Hematopoietic multipotent progenitor cell treated with erythropoietin and hydrocortisone succinate and interleukin-3 and kit ligand, for 6 days (in vitro differentiated cells): ENCODE data around the gene PNN.
A peak's percentile ranks its signal among the peaks of the same experiment; 100 is the strongest.
"Not testable (repeated sequence)": the region's sequence is repeated elsewhere in the genome, so short reads cannot be mapped to it uniquely, and the experiment has no call there.

Source experiments
- DNase-seq: peaks from one replicate; pipeline ENCODE4 v3.0.0-alpha.2; 2015

The PNN gene

GRCh38 chr14:39181693-39182047 lies 6.6 kb downstream of the PNN start:
- no peak for DNase-seq

- DNase-seq = no peak
Observed at GRCh38 chr14:39182770-39183684, 8.0 kb downstream of the PNN start.

DNA sequence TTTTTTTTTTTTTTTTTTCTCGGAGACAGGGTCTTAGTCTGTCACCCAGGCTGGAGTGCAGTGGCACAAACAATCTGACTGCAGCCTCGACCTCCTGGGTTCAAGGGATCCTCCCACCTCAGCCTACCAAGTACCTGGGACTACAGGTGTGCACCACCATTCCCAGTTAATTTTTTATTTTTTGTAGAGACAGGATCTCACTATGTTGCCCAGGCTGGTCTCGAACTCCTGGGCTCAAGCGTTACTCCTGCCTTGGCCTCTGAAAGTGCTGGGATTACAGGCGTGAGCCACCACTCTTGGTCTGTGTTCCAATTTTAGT lies 8.6 kb downstream of the PNN start:
- DNase-seq = not testable (repeated sequence)

DNA sequence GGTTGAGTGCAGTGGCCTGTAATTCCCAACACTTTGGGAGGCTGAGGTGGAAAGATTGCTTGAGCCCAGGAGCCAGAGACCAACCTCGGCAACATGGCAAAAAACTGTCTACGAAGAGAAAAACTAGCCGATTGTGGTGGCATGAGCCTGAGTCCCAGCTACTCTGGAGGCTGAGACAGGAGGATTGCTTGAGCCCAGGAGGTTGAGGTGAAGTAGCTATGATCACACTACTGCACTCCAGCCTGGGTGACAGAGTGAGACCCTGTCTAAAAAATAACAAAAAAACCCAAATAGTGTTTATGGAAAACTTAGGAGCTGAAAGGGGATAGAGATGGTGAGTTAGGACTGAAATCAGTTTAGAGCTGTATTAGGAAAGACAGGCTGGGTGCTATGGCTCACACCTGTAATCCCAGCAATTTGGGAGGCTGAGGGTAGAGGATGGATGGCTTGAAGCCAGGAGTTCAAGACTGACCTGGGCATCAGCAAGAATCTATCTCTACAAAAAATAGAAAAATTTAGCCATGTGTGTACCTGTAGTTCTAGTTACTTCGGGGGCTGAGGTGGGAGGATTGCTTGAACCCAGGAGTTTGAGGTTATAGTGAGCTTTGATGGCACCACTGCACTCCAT lies 9.7 kb downstream of the PNN start:
- no peak for DNase-seq

DNA sequence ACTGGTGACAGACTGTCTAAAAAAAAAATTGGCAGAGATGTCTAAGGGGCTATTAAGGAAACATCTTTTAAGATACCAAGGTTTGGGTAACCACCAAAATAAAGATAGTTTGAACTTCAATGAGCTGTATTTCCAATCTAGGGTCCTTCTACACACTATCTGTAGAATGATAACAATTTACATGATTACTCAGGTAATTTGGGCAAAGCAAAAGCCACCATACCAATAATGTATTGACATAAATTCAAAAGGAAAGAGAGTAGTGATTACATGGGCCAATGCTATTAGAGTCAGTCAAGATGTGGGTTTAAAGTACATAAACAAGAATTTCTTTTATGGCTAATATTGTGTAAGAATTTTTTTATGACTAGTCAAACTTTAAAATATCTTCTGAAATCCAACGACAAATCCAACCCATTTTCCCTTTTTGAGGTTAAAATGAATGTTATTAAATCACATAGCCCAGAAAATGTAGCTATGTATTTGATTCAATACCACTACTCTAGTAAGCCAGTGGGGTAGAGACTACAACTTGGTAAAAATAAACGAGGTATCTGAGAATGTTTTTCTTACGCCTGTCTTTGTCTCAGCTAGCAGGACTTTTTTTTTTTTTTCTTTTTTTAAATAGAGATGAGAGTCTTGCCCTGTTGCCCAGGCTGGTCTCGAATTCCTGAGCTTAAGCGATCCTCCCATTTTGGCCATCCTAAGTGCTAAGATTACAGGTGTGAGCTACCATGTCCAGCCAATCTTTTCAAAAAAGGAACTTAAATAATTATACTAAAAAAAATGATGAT lies 10.4 kb downstream of the PNN start:
- no peak for DNase-seq

DNA sequence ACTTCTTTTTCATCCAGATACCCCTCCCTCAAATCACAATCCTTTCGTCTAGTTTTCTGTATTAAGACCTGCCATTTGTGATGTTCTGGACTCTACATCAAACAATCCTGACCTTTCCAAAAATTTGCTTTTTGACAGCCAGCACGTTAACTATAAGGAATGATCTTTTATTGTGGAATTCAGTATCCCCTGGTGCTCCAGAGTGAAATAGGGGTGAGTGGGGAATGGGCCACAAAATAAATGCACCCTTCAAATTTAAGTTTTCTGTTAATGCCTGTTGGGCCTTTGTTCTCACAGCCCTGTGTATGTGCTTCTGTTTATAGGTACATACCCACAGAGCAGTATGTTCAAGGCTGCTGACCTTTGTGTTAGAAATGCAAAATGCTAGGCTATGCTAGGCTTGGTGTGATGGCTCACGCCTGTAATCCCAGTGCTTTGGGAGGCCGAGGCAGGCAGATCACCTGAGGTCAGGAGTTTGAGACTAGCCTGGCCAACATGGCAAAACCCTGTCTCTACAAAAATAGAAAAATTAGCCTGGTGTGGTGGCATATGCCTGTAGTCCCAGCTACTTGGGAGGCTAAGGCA lies 12.0 kb downstream of the PNN start:
- no peak for DNase-seq

DNA sequence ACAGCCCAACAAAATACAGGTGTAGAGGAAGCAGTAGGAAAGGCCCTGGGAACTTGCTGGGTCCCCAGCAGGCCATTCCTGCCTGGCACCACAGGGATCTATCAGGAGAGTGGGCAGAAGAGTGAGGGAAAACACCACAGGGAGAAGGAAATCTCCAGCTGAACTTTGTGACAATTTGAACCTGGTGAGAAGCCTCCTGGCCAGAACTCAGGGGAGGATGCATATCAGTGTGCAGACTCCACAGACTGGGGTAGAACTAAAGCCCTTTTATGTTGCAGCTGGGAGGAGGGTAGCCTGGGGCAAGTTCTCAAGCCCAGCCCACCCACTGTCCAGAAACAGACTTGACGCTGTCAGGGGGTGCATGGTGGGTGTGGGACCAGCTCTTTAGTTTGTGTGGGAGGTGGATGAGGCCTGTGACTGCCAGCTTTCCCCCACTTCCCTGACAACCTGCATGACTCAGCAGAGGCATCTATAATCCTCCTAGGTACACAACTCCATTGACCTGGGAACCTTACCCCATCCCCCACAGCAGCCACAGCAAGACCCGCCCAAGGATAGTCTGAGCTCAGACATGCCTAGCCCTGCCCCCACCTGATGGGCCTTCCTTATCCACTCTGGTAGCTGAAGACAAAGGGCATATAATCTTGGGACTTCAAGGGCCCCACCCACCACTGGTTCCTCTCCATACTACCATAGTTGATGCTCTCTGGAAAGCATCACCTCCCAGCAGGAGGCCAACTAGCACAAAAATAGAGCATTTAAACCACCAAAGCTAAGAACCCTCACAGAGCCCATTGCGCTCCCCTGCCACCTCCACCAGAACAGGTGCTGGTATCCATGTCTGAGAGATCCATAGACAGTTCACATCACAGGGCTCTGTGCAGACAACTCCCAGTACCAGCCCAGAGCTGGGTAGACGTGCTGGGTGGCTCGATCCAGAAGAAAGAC lies 28.9 kb downstream of the PNN start:
- DNase-seq = peak; percentile 59

GRCh38 chr14:39207430-39207829 lies 32.4 kb downstream of the PNN start:
- not testable (repeated sequence) for DNase-seq

- no peak for DNase-seq
Observed at GRCh38 chr14:39211109-39211741, 36.2 kb downstream of the PNN start.

DNA sequence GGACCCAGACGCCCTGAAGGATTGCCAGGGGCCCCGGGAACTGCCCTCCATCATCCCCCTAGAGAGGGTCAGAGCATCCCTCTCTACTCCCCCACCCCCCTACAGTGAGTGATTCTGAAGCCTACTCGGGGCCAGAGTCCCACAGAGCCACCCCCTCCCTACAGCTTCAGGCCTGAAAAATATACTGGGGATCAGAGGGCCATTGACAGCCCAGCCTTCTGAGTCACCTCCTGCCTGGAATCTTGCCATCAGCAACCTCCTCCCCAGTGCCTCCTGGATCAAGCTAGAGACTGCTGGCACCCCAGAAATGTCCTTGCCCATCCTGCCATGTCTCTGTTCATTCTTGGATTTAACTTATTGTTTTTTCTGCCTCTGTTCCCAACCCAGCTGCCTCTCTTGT lies 37.0 kb downstream of the PNN start:
- DNase-seq = no peak

GRCh38 chr14:39212693-39213092 lies 37.6 kb downstream of the PNN start:
- DNase-seq = peak; percentile 51

DNA sequence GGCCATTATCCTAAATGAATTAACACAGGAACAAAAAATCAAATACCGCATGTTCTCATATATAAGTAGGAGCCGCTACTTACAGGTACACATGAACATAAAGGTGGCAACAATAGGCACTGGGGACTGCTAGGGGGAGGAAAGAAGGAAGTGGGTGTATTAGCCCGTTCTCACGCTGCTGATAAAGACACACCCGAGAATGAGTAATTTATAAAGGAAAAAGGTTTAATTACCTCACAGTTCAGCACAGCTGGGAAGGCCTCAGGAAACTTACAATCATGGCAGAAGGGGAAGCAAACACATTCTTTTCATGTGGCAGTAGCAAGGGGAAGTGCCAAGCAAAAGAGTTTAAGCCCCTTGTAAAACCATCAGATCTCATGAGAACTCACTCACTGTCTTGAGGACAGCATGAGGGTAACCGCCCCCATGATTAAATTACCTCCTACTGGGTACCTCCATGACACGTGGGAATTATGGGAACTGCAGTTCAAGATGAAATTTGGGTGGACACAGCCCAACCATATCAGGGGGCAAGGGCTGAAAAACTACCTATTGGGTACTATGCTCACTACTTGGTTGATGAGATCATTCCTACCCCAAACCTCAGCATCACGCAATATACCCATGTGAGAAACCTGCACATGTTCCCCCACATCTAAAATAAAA lies 42.3 kb downstream of the PNN start:
- DNase-seq = peak; percentile 45

GRCh38 chr14:39218171-39218769 lies 43.2 kb downstream of the PNN start:
- no peak for DNase-seq

DNA sequence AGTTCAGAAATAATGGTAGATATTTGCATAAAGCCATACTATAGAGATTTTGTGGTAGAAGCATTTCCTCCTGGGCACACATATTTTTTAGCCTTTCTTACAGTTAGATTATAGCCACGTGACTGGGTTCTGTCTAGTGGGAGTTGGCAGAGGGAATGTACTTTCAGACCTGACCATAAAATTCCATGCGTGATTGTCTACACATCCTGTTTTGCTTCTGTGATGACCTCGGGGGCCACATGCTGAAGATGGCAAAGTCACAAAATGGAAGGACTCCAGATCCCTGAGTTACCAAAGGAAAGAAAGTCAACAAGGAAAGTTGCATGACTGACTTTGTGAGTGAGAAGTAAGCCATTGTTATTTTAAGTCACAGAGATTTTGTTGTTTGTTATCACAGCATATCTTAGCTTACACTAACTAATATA lies 44.0 kb downstream of the PNN start:
- DNase-seq = no peak

DNA sequence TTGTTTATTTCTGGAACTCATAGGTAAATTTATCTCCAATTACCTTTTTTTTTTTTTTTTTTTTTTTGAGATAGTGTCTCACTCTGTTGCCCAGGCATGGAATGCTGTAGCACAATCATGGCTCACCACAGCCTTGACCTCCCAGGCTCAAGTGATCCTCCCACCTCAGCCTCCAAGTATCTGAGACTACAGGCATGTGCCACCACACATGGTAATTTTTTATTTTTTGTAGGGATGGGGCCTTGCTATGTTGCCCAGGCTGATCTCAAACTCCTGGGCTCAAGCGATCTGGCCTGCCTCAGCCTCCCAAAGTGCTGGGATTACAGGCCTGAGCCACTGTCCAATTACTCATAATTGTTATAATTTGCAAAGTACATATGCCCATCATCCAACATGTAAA lies 45.4 kb downstream of the PNN start:
- not testable (repeated sequence) for DNase-seq

- DNase-seq = no peak
Observed at GRCh38 chr14:39228044-39228443, 53.0 kb downstream of the PNN start.

GRCh38 chr14:39228509-39229221 lies 53.6 kb downstream of the PNN start:
- DNase-seq = no peak

- no peak for DNase-seq
Observed at GRCh38 chr14:39229222-39229543, 54.1 kb downstream of the PNN start.

GRCh38 chr14:39229601-39230110 lies 54.6 kb downstream of the PNN start:
- DNase-seq = no peak
